Activated naive CD4-positive, alpha-beta T cell treated with anti-CD3 and anti-CD28 coated beads, Interleukin-2, amount 50 U/mL, for 72 hours (primary cell): ENCODE results near the gene ZNF530. TPM values are rescaled to one million over a fixed set of nuclear protein-coding genes. Genes with fewer than 3 reads are reported as not detected.

Source experiments
- ATAC-seq, 2 donors: fragments of 150-1000 bp; cut with Tn5 transposase; 2 replicates each; pipeline ENCODE4 v1.10.0; 2021; ENCODE audit warnings: mild to moderate bottlenecking in 2 of 2, moderate library complexity in 2 of 2
- DNase-seq, 2 donors: peaks; one replicate each; pipeline ENCODE4 v3.0.0; 2021 to 2022; ENCODE audit warnings: low spot score in 2 of 2
- H3K27ac Mint-ChIP-seq, 2 donors: one replicate each; pipeline ENCODE4 v1.8.0; 2022; ENCODE audit warnings: mild to moderate bottlenecking in 2 of 2, mixed read lengths in 2 of 2
- H3K36me3 Mint-ChIP-seq, 2 donors: one replicate each; pipeline ENCODE4 v1.8.0; 2022; ENCODE audit warnings: mixed read lengths in 2 of 2
- H3K9me3 Mint-ChIP-seq, 2 donors: one replicate each; pipeline ENCODE4 v1.8.0; 2022; ENCODE audit warnings: mixed read lengths in 2 of 2
- total RNA-seq, 2 donors: library from RNA; stranded (reverse); gene quantifications; one replicate each; pipeline ENCODE4 v1.2.3, GENCODE V29; 2022

Gene ZNF530
- total RNA-seq, 2 donors from 2014 or later, result 3.9 to 5.4 TPM

DNA sequence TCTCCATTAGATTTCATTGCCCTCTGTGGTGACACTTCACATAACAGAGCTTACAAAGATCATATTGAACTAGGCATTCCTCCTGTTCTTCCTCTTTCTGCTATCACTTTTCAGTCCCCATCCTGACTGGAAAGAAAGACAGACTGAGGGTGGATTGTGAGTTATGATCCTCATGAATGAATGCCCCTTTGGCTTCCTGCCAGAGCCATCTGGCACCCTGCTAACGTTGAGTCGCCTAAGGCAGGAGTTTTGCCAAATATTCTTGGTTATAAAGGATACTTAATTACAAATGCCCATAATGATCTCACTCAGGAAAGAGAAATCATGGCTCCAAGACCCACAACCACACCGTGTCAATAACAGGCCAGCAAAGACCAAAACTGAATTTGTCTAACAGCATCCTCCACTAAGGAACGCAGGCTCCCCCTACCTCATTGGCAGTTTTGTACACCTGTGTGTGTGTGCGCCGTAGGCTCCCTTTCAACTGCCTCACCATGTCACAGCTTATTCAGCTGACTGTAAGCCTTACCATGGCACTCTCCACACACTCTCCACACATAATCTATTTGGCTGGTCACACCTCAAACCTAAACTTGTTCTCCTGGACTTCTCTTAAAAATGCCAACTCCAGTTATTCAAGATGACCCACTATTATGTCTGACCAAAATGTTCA is 48.8 kb downstream of the ZNF530 start:
- Mint-ChIP-seq H3K9me3 (peaks cover 37 to 39% of the 10 kb centered on the region in 2 donors), H3K36me3 (peaks cover 40 to 52% of the 10 kb centered on the region in 2 donors), H3K27ac (no peak overlapping the region)
- ATAC-seq (no peak), DNase-seq (no peak)

DNA sequence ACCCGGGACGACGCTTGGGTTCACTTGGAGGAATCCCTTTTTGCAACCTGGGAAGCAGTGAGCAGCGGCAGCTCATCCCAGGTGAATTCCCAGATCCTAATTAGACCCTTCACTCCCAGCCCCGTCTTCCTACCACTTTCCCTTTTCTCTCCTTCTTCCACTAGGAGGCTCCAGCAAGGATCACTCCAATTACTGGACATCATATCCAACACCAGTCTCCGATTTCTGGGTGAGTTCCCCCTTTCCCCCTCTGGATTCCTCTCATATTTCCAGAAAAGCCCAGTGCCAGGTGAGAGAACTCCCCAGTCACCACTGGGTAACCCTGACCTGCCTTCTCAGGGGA is 51.9 kb downstream of the ZNF530 start:
- Mint-ChIP-seq H3K27ac (peak overlapping the region in 1 of 2 donors; percentile 74), H3K9me3 (peaks cover 53 to 56% of the 10 kb centered on the region in 2 donors), H3K36me3 (peaks cover 66 to 68% of the 10 kb centered on the region in 2 donors)
- ATAC-seq (no peak), DNase-seq (no peak)

DNA sequence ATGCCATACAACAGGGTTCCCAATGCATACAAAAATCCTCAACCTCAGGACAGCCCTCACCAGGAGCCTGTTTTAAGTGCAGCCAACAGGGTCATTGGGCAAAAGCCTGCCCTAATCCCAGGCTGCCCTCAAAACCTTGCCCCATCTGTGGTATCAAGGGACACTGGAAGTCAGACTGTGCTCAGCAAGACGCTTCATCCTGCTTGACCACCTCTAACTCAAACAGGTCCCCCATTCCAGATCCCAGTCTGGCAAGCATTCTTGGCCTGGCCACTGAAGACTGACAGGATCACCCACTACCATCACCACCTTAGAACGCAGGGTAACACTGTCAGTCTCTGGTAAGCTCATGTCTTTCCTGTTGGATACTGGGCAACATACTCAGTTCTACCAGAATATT is 54.0 kb downstream of the ZNF530 start:
- DNase-seq (no peak), ATAC-seq (no peak)
- H3K27ac Mint-ChIP-seq, result no peak overlapping the region
- H3K9me3 Mint-ChIP-seq, result peaks cover 41 to 51% of the 10 kb centered on the region in 2 donors
- peaks cover 53 to 60% of the 10 kb centered on the region in 2 donors for H3K36me3 Mint-ChIP-seq

DNA sequence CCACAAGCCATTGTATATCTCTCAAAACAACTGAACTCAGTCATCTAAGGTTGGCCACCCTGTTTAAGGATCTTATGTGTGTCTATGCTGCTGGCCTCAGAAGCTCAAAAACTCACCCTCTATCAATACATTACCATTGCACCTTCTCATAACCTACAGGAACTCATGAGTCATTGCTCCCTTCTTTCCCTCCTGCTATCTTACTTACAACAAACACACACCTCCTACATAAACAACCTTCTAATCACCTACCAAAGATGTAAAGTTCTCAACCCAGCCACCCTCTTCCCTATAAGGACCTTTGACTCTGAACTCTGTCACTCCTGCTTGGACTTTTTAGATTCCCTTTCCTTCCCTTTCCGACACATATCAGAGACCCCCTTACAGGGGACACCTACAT is 55.8 kb downstream of the ZNF530 start:
- DNase-seq (no peak), ATAC-seq (no peak)
- Mint-ChIP-seq H3K27ac (no peak overlapping the region), H3K9me3 (peaks cover 41 to 51% of the 10 kb centered on the region in 2 donors), H3K36me3 (peaks cover 53 to 57% of the 10 kb centered on the region in 2 donors)

DNA sequence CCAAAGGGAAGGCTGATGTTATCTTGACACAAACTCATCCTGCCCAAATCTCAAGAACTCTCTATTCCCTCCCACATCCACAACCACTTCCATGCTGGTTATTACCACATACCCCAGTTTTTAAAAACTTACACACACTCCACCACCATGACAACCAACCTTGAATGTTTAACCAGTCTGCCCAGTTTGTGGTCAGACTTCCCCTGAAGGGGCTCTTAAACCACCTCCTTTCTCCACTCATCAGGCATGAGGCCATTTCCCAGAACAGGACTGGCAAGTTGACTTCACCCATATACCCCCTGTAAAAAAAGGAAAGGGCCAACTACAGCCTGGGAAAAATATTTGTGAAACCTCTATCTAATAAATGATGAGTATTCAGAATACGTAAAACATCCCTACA is 56.7 kb downstream of the ZNF530 start:
- peaks cover 52 to 55% of the 10 kb centered on the region in 2 donors for H3K36me3 Mint-ChIP-seq
- H3K27ac Mint-ChIP-seq, result no peak overlapping the region
- ATAC-seq, result no peak
- H3K9me3 Mint-ChIP-seq, result peaks cover 44 to 59% of the 10 kb centered on the region in 2 donors
- no peak for DNase-seq

Other genes with a start within 250 kb of the ZNF530 start
- 1 to 10 TPM; 3.5 to 6.5 TPM for gene ZNF304, start 248.6 kb upstream of the ZNF530 start, total RNA-seq
- gene TRAPPC2B, start 236.3 kb upstream of the ZNF530 start, total RNA-seq, result 1 to 10 TPM; 3.8 to 5.9 TPM
- 1 to 10 TPM in 1 of 2 donors, under 1 TPM in 1; 0.61 to 2.7 TPM for gene ZNF547, start 236.3 kb upstream of the ZNF530 start, total RNA-seq
- 10 to 100 TPM; 22.8 to 31.5 TPM for gene ZNF548, start 210.0 kb upstream of the ZNF530 start, total RNA-seq
- gene ZNF17, start 188.7 kb upstream of the ZNF530 start, total RNA-seq, result 1 to 10 TPM; 8.0 to 9.1 TPM
- gene ZNF749, start 164.6 kb upstream of the ZNF530 start, total RNA-seq, result 10 to 100 TPM; 11.8 to 15.9 TPM
- gene VN1R1, start 142.7 kb upstream of the ZNF530 start, total RNA-seq, result under 1 TPM; 0.14 to 0.36 TPM
- gene ZNF772, start 122.3 kb upstream of the ZNF530 start, total RNA-seq, result 1 to 10 TPM; 4.1 to 7.8 TPM
- gene ZNF419, start 112.1 kb upstream of the ZNF530 start, total RNA-seq, result 1 to 10 TPM; 3.7 to 6.8 TPM
- gene ZNF773, start 99.9 kb upstream of the ZNF530 start, total RNA-seq, result 1 to 10 TPM; 4.2 to 7.0 TPM
- 1 to 10 TPM; 3.7 to 3.9 TPM for gene ZNF549, start 72.5 kb upstream of the ZNF530 start, total RNA-seq
- gene ZNF550, start 40.0 kb upstream of the ZNF530 start, total RNA-seq, result 10 to 100 TPM in 1 of 2 donors, 1 to 10 TPM in 1; 6.4 to 14.4 TPM
- 1 to 10 TPM; 2.0 to 2.5 TPM for gene ZNF416, start 21.0 kb upstream of the ZNF530 start, total RNA-seq
- gene ZIK1, start 15.7 kb upstream of the ZNF530 start, total RNA-seq, result 1 to 10 TPM; 2.4 to 5.6 TPM
- gene ZNF134, start 14.4 kb downstream of the ZNF530 start, total RNA-seq, result 1 to 10 TPM; 4.2 to 6.7 TPM
- 10 to 100 TPM in 1 of 2 donors, 1 to 10 TPM in 1; 9.8 to 12.0 TPM for gene ZNF211, start 33.3 kb downstream of the ZNF530 start, total RNA-seq
- under 1 TPM in 1 of 2 donors, not detected in 1; 0.18 TPM for gene ZSCAN4, start 69.0 kb downstream of the ZNF530 start, total RNA-seq
- 1 to 10 TPM; 4.8 to 9.6 TPM for gene ZNF551, start 82.1 kb downstream of the ZNF530 start, total RNA-seq
- gene ZNF154, start 109.3 kb downstream of the ZNF530 start, total RNA-seq, result 1 to 10 TPM in 1 of 2 donors, under 1 TPM in 1; 0.62 to 2.1 TPM
- gene ZNF671, start 127.7 kb downstream of the ZNF530 start, total RNA-seq, result 1 to 10 TPM; 7.1 to 7.5 TPM
- gene ZNF776, start 146.9 kb downstream of the ZNF530 start, total RNA-seq, result 1 to 10 TPM; 7.3 to 9.6 TPM
- 10 to 100 TPM; 16.1 to 21.3 TPM for gene ZNF586, start 169.8 kb downstream of the ZNF530 start, total RNA-seq
- gene ZNF552, start 215.0 kb downstream of the ZNF530 start, total RNA-seq, result 1 to 10 TPM; 6.2 to 7.1 TPM
- gene ZNF587B, start 230.4 kb downstream of the ZNF530 start, total RNA-seq, result 10 to 100 TPM in 1 of 2 donors, 1 to 10 TPM in 1; 9.2 to 20.9 TPM
- 10 to 100 TPM; 28.7 to 36.6 TPM for gene ZNF587, start 250.0 kb downstream of the ZNF530 start, total RNA-seq